ENCODE results near the gene SOCS3. TPM values are rescaled to one million over a fixed set of nuclear protein-coding genes. Genes with fewer than 3 reads are reported as not detected.
A peak's percentile ranks its signal among the peaks of the same experiment; 100 is the strongest.
"Not testable (repeated sequence)": the region's sequence is repeated elsewhere in the genome, so short reads cannot be mapped to it uniquely, and the experiment has no call there.

SOCS3 gene
- total RNA-seq, 4 donors from 2014 or later: 3.2 to 125 (median 20.8) TPM

GRCh38 chr17:78314683-78315354 lies 45.1 kb downstream of the SOCS3 start:
- no peak for DNase-seq
- H3K4me1 ChIP-seq: peaks cover 25 to 49% (median 35%) of the 10 kb centered on the region in 4 donors
- peak overlapping the region; percentile 78 to 87 (median 86) for H3K27ac ChIP-seq
- TF ChIP-seq POLR2A (IDR thresholded peaks at IDR 0.05) (no peak), CTCF (IDR thresholded peaks at IDR 0.05) (no peak)
- H3K4me3 ChIP-seq: peak overlapping the region in 1 of 4 donors; percentile 64
- H3K36me3 ChIP-seq: no peaks in the 10 kb centered on the region
- H3K27me3 ChIP-seq: no peaks in the 10 kb centered on the region
- peaks cover 0 to 4% (median 0%) of the 10 kb centered on the region in 4 donors for H3K9me3 ChIP-seq

- Histone ChIP-seq H3K27ac (peak overlapping the region; percentile 78 to 87 (median 86)), H3K4me1 (peaks cover 25 to 49% (median 35%) of the 10 kb centered on the region in 4 donors), H3K27me3 (no peaks in the 10 kb centered on the region), H3K9me3 (peaks cover 0 to 4% (median 0%) of the 10 kb centered on the region in 4 donors), H3K36me3 (no peaks in the 10 kb centered on the region), H3K4me3 (peak overlapping the region; percentile 32 to 64 (median 58))
- TF ChIP-seq POLR2A (IDR thresholded peaks at IDR 0.05): peak; percentile 22 to 23
- TF ChIP-seq CTCF (IDR thresholded peaks at IDR 0.05): peak in 2 of 6 experiments; percentile 24 to 26
- DNase-seq: peak; percentile 69 to 89 (median 89)
These were observed 45.9 kb downstream of the SOCS3 start for GRCh38 chr17:78313735-78314648.

GRCh38 chr17:78309659-78310255 lies 50.1 kb downstream of the SOCS3 start:
- H3K4me1 ChIP-seq: peaks cover 7 to 13% (median 8%) of the 10 kb centered on the region in 4 donors
- H3K27me3 ChIP-seq, DNase-seq, H3K27ac ChIP-seq, H3K36me3 ChIP-seq, H3K4me3 ChIP-seq, H3K9me3 ChIP-seq: not testable (repeated sequence)

- no peak for TF ChIP-seq POLR2A (IDR thresholded peaks at IDR 0.05)
- no peak for TF ChIP-seq CTCF (IDR thresholded peaks at IDR 0.05)
- Histone ChIP-seq H3K27ac (no peak overlapping the region), H3K4me3 (no peak overlapping the region), H3K9me3 (peaks cover 0 to 4% (median 0%) of the 10 kb centered on the region in 4 donors), H3K36me3 (no peaks in the 10 kb centered on the region), H3K27me3 (no peaks in the 10 kb centered on the region), H3K4me1 (no peaks in the 10 kb centered on the region)
- DNase-seq: no peak
These were observed 51.8 kb downstream of the SOCS3 start for GRCh38 chr17:78307887-78308638.

GRCh38 chr17:78306913-78307312 lies 53.0 kb downstream of the SOCS3 start:
- DNase-seq: no peak
- H3K4me1 ChIP-seq: no peaks in the 10 kb centered on the region
- H3K27ac ChIP-seq: no peak overlapping the region
- TF ChIP-seq CTCF (IDR thresholded peaks at IDR 0.05): no peak
- no peak for TF ChIP-seq POLR2A (IDR thresholded peaks at IDR 0.05)
- peaks cover 0 to 4% (median 0%) of the 10 kb centered on the region in 4 donors for H3K9me3 ChIP-seq
- no peaks in the 10 kb centered on the region for H3K27me3 ChIP-seq
- H3K4me3 ChIP-seq: no peak overlapping the region
- no peaks in the 10 kb centered on the region for H3K36me3 ChIP-seq

Small RNA genes lying within 50 kb of the gene (small RNA-seq; reads per million reads assigned to genes)
- 0 reads per million in 2 donors for gene RF00415
- 0 reads per million in 2 donors for gene RN7SL236P

Other genes starting within 250 kb of the SOCS3 start
- gene TMC6, start 231.3 kb downstream of the SOCS3 start, total RNA-seq: 100 to 1,000 TPM in 1 of 4 donors, 10 to 100 TPM in 3; 54.5 to 107 (median 94.9) TPM
- 10 to 100 TPM in 3 of 4 donors, 1 to 10 TPM in 1; 10.0 to 66.8 (median 22.5) TPM for gene TMC8, start 229.3 kb downstream of the SOCS3 start, total RNA-seq
- 1 to 10 TPM in 1 of 4 donors, not detected in 3; 1.6 TPM for gene C17orf99, start 213.7 kb downstream of the SOCS3 start, total RNA-seq
- 10 to 100 TPM; 51.2 to 87.2 (median 77.3) TPM for gene SYNGR2, start 191.5 kb downstream of the SOCS3 start, total RNA-seq
- 10 to 100 TPM in 2 of 4 donors, 1 to 10 TPM in 2; 6.2 to 46.2 (median 10.1) TPM for gene TK1, start 173.0 kb downstream of the SOCS3 start, total RNA-seq
- gene AFMID, start 172.7 kb downstream of the SOCS3 start, total RNA-seq: 10 to 100 TPM; 28.2 to 98.2 (median 51.7) TPM
- 1 to 10 TPM; 2.4 to 6.5 (median 5.7) TPM for gene BIRC5, start 145.8 kb downstream of the SOCS3 start, total RNA-seq
- not detected for gene TMEM235, start 128.4 kb downstream of the SOCS3 start, total RNA-seq
- gene PGS1, start 18.6 kb upstream of the SOCS3 start, total RNA-seq: 100 to 1,000 TPM in 3 of 4 donors, 10 to 100 TPM in 1; 32.4 to 149 (median 116) TPM
- under 1 TPM in 2 of 4 donors, not detected in 2; under 0.01 to 0.67 TPM for gene DNAH17, start 217.3 kb upstream of the SOCS3 start, total RNA-seq

Measured in Peyer's patch (tissue), 4 donors.